Stimulated activated CD4-positive, alpha-beta T cell treated with anti-CD3 and anti-CD28 coated beads, Interleukin-1b, Interleukin-23, amount 100 ng/mL, for 1 hour (primary cell): ENCODE data around the gene CEP135.
"Not testable (repeated sequence)": the region's sequence is repeated elsewhere in the genome, so short reads cannot be mapped to it uniquely, and the experiment has no call there.

Experiments
- DNase-seq, 2 donors: peaks; one replicate each; pipeline ENCODE4 v3.0.0-alpha.2; 2020; ENCODE audit warnings: low read depth in 2 of 2

CEP135 gene

GRCh38 chr4:55939421-55939820, 9.3 kb upstream of the CEP135 start:
- DNase-seq: no peak

GRCh38 chr4:55941881-55942396, 6.8 kb upstream of the CEP135 start:
- no peak for DNase-seq

DNA sequence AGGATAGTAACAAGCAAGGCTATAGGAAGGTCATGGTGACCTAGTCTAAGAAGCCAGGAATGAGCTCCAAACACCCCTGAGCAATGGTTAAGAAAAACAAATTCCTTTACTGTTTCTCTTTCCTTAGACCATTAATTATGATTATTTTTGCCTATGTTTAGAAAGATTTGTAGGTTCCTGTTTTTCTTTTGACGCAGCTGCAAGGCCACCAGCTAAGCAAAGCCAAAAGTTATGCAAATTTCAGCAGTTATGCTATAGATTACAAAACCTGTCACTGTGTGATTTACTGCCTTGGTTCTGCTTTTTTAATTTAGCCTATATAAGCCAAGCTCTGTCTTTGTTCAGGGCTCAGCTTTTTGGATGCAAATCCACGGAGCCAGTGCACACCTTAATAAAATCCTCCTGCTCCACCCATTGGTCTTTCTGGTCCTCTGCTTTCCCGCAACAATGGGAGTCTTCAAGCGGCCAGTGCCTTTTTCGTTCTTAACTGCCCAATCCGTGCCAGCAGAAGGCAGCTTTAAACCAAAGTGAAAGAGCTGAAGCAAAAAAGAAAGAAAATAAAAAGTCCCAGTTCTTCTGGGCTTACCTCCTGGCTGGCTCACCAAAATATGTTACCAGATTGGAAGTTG, 1.4 kb upstream of the CEP135 start:
- no peak for DNase-seq

DNA sequence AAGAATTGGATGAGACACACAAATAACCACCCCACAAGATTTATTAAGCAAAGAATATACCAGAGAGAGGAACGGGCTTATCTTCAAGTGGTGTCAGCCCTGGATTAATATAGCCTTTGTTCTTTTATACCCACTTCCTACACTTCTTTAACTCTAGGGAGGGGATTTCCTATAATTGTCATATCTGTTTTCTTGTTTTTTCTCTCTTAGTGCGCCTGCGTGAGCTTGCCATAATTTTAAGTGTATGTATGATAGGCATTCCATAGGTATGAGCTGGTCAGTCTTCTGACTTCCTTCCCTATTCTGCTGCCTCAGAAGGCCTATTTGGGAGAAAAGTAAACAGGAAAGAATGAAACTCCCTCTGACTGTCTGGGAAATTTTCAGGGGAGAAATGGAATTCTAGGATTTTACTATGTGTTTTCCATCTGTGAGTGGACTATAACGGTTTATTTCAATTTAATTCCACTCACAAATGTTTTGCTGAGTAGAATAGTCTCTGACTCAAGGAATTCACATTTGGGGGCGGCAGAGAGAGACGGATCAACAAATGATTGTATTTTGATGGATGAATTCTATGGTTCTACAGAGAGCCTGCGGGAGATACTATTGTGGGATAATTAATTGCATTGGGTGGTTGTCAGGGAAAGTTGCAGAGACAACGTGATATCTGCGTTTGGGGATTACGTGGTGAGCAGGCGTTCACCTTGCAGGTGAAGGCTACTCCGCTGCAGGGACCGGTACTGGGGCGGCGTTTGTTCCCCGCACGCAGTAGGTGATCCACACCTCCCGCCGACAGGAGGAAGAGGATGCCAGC, 626 bp upstream of the CEP135 start:
- no peak for DNase-seq

DNA sequence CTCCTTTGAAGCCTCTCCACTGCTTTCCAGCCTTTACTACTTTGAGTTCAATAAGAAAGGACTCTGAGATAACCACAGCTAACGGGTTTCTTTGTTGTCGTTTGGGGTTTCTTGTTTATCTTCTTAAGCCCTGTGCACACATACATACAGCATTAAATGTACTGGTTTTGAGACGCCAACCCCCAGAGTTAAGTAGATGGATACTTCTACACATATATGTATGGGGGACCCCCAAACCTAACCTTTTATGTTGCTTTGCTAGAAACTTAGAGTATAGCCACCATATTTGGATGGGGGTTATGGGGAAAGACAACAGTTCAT, 697 bp downstream of the CEP135 start:
- no peak for DNase-seq

DNA sequence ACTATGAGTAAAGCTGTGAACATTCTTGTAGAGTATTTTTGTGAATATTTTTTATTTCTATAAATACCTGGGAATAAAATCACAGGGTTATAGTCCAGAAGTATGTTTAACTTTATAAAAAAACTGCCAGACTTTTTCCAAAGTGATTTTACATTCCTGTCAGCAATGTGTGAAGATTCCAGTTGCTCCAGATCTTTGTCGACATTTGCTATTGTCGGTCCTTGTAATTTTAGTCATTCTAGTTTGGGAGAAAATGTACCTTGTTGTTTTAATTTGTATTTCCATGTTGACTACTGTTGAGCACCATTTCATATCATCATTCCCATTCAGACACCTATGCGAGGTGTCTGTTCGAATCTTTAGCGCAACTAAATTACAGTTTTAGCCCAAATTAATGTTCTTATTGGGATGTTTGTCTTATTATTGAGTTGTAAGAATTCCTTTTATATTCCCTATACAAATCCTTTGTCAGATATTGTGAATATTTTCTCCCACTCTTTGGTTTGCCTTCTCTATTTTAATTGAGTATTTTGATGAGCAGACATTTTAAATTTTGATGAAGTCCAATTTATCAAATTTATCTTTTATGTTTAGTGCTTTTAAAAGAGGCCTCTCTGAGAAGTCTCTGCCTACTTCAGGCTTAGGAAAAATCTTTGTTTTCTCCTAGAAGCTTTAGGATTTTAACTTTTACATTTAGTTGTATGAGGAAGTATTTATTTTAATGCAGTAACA, 2.6 kb downstream of the CEP135 start:
- DNase-seq: no peak

GRCh38 chr4:55955710-55956109, 7.0 kb downstream of the CEP135 start:
- DNase-seq: no peak

GRCh38 chr4:55959655-55960054, 10.9 kb downstream of the CEP135 start:
- no peak for DNase-seq

DNA sequence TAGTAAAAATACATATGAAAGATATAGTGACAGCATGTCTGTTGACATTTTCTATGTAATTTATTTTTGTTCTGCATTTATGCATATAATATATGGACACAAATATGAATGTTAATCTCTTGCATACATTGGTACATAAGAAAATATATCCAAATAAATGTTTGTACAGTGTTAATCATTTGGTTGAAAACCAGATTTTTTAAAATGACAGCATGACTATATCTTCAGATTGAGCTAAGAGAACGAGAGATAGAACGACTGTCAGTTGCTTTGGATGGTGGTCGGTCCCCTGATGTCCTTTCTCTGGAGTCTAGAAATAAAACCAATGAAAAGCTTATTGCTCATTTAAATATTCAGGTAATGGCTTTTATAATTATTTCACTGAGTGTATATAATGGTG, 15.3 kb downstream of the CEP135 start:
- DNase-seq: no peak

GRCh38 chr4:55965585-55965984, 16.8 kb downstream of the CEP135 start:
- no peak for DNase-seq

DNA sequence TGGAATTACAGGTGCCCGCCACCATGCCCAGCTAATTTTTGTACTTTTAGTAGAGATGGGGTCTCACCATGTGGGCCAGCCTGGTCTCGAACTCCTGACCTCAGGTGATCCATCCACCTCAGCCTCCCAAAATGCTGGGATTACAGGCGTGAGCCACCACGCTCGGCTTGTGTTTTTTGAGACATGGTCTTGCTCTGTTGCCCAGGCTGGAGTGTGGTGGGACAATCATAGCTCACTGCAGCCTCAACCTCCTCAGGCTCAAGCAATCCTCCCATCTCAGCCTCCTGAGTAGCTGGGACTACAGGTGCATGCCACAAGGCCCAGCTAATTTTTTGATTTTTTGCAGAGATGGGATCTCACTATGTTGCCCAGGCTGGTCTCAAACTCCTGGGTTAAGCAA, 17.6 kb downstream of the CEP135 start:
- not testable (repeated sequence) for DNase-seq

GRCh38 chr4:55967376-55967775, 18.6 kb downstream of the CEP135 start:
- DNase-seq: no peak

GRCh38 chr4:55973650-55974049, 24.9 kb downstream of the CEP135 start:
- DNase-seq: no peak

- DNase-seq: no peak
Measured at GRCh38 chr4:55977811-55978210, 29.1 kb downstream of the CEP135 start.

DNA sequence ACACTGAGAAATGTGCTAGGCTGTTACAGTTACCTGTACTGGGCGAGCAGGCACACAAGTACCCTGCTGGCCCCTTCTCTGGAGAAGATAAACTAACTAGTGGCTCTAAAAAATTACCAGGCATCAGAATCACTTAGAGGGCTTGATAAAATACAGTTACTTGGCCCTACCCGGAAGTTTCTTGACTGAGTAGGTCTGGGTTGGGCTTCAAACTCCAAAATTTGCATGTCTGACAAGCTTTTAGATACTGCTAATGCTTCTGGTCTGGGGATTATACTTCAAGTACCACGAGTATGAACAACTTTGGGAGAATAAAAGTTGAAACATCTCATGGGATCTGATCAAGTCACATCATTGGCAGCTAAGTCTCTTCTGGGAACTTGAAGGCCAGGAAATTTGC, 30.8 kb downstream of the CEP135 start:
- no peak for DNase-seq

DNA sequence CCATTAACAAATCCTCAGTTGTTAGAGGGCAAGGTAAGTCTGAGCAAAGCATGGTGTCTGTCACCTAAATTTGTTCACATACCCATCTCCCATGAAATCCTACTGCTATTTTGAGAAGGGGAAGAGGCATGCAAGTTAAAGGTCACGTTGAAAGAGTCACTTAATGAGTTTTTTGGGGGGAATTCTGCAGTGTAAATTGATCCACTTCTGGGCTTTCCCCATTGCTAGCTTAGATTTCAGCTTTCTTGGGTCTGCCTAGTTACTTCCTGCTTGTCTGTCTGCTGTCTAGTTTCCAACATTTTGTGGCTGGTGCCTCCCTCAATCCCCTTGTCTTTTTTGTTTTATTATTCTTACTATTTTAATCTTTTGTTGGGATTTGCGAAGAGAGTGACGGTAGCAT, 32.0 kb downstream of the CEP135 start:
- DNase-seq: no peak

GRCh38 chr4:55982976-55983375, 34.2 kb downstream of the CEP135 start:
- DNase-seq: no peak

- no peak for DNase-seq
Measured at GRCh38 chr4:55989766-55990165, 41.0 kb downstream of the CEP135 start.

GRCh38 chr4:55993994-55994663, 45.4 kb downstream of the CEP135 start:
- no peak for DNase-seq

DNA sequence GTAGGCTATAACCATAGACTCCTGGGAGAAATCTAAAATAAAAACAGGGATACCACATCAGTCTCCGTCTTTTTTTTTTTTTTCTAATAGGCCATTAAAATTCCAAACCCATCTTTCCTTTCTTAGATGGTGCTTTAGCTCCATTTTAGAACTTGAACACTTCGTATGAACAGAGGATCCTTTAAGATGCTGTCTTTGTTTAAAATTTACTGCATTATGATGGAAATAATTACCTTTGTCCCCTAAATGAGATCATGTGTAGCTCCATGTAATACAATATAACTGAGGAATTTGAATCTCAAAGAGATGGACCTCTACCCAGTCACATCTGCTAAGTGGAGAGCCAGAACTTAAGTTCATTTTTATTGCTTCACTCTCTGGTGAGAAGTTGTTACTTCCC, 47.9 kb downstream of the CEP135 start:
- no peak for DNase-seq

DNA sequence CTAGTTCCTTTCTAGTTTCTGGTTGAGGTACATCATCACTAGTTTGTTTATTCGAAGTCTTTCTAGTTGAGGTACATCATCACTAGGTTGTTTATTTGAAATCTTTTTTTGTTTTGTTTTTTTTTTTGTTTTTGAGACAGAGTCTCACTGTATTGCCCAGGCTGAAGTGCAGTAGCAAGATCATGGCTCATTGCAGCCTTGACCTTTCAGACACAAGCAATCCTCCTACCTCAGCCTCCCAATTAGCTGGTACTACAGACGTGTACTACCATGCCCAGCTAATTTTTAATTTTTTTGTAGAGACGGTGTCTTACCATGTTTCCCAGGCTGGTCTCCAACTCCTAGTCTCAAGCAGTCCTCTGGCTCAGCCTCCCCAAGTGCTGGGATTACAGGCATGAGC, 54.9 kb downstream of the CEP135 start:
- DNase-seq: no peak

- no peak for DNase-seq
Measured at GRCh38 chr4:56004235-56004634, 55.5 kb downstream of the CEP135 start.
